HG02759 (cell line): Measurements from ENCODE around the gene ASS1.

Experiments
- ATAC-seq: cut with Tn5 transposase; IDR thresholded peaks from one replicate; pipeline ENCODE4 v1.9.1; 2021; ENCODE audit warnings: mild to moderate bottlenecking, moderate library complexity; ENCODE audit not compliant: unreplicated experiment

ASS1 gene

GRCh38 chr9:130526193-130526853 is 81.6 kb downstream of the ASS1 start:
- no peak for ATAC-seq

- ATAC-seq: no peak
Observed at GRCh38 chr9:130526854-130527650, 82.3 kb downstream of the ASS1 start.

- no peak for ATAC-seq
Observed at GRCh38 chr9:130527651-130528310, 83.0 kb downstream of the ASS1 start.

GRCh38 chr9:130528674-130529073 is 83.9 kb downstream of the ASS1 start:
- no peak for ATAC-seq

- ATAC-seq: no peak
Observed at GRCh38 chr9:130530938-130531337, 86.2 kb downstream of the ASS1 start.

GRCh38 chr9:130531670-130532069 is 86.9 kb downstream of the ASS1 start:
- ATAC-seq: no peak

GRCh38 chr9:130532426-130533080 is 87.8 kb downstream of the ASS1 start:
- ATAC-seq: no peak

GRCh38 chr9:130535818-130536521 is 91.2 kb downstream of the ASS1 start:
- ATAC-seq: no peak

- no peak for ATAC-seq
Observed at GRCh38 chr9:130536701-130537107, 91.9 kb downstream of the ASS1 start.

GRCh38 chr9:130537346-130538050 is 92.7 kb downstream of the ASS1 start:
- ATAC-seq: no peak

- no peak for ATAC-seq
Observed at GRCh38 chr9:130539420-130540223, 94.9 kb downstream of the ASS1 start.

- no peak for ATAC-seq
Observed at GRCh38 chr9:130541533-130541932, 96.8 kb downstream of the ASS1 start.

- ATAC-seq: no peak
Observed at GRCh38 chr9:130542038-130542437, 97.3 kb downstream of the ASS1 start.

GRCh38 chr9:130542457-130543228 is 97.9 kb downstream of the ASS1 start:
- no peak for ATAC-seq

GRCh38 chr9:130543368-130543767 is 98.6 kb downstream of the ASS1 start:
- no peak for ATAC-seq

- ATAC-seq: no peak
Observed at GRCh38 chr9:130543859-130544258, 99.1 kb downstream of the ASS1 start.

- ATAC-seq: no peak
Observed at GRCh38 chr9:130544364-130544763, 99.6 kb downstream of the ASS1 start.

- no peak for ATAC-seq
Observed at GRCh38 chr9:130548103-130548502, 103.3 kb downstream of the ASS1 start.
